B cell (primary cell): ENCODE results near the gene CPED1. TPM values are rescaled to one million over a fixed set of nuclear protein-coding genes. Genes with fewer than 3 reads are reported as not detected.

Experiments used
- ATAC-seq: fragments of 200-7000 bp; cut with Tn5 transposase; one replicate; pipeline ENCODE4 v1.10.0; 2021; ENCODE audit warnings: low read depth, mild to moderate bottlenecking, moderate number of reproducible peaks, moderate library complexity
- CTCF ChIA-PET: fragments of 350-600 bp; sonication (Branson Sonifier 250); formaldehyde crosslinking; loops from one replicate; lab custom pipeline; 2021; ENCODE audit warnings: antibody characterized with exemption, inconsistent platforms; lab: Charles Lee
- POLR2A ChIA-PET: fragments of 350-600 bp; sonication (Branson Sonifier 250); formaldehyde crosslinking; loops from one replicate; lab custom pipeline; 2021; ENCODE audit warnings: antibody characterized with exemption; lab: Charles Lee
- DNase-seq: peaks from one replicate; pipeline ENCODE4 v3.0.0; 2013
- H2AFZ ChIP-seq: 2 replicates; pipeline ENCODE4 v1.6.1; 2012; ENCODE audit warnings: mild to moderate bottlenecking, low read depth, low read length; ENCODE audit not compliant: insufficient read depth, poor library complexity, severe bottlenecking
- H3K27ac ChIP-seq, 2 donors: 1 replicate in 1 of 2; 2 replicates in 1 of 2; pipeline ENCODE4 v1.5.1; 2012 to 2013; ENCODE audit warnings: low read length in 2 of 2, mild to moderate bottlenecking in 2 of 2, moderate library complexity in 1 of 2
- H3K27me3 ChIP-seq, 4 experiments: fragments of 200-600 bp in 1 of 4; sonication (generic) in 1 of 4; replicated peaks in 1 of 4; 1 replicate in 2 of 4; 2 replicates in 2 of 4; pipeline versions ENCODE4 v1.6.1 to v1.7.0; 2013 to 2016; ENCODE audit warnings: low read length in 3 of 4, mild to moderate bottlenecking in 2 of 4, mixed read lengths in 1 of 4, moderate library complexity in 1 of 4; ENCODE audit not compliant: insufficient read depth in 4 of 4, control insufficient read depth in 3 of 4; ENCODE audit errors: control extremely low read depth in 1 of 4
- H3K36me3 ChIP-seq, 2 experiments: replicated peaks in 1 of 2; 1 replicate in 1 of 2; 2 replicates in 1 of 2; pipeline versions ENCODE4 v1.6.1 to v1.7.1; 2013; ENCODE audit warnings: low read length in 1 of 2; ENCODE audit not compliant: insufficient read depth in 2 of 2, control insufficient read depth in 1 of 2; ENCODE audit errors: control extremely low read depth in 1 of 2, extremely low read depth in 1 of 2
- H3K4me1 ChIP-seq, 2 donors: fragments of 200-600 bp in 1 of 2; sonication (generic) in 1 of 2; 1 replicate in 1 of 2; 2 replicates in 1 of 2; pipeline versions ENCODE4 v1.5.1 to v1.6.1; 2013 to 2017; ENCODE audit warnings: low read length in 2 of 2; ENCODE audit not compliant: control insufficient read depth in 2 of 2, insufficient read depth in 2 of 2
- H3K4me2 ChIP-seq: replicated peaks from 2 replicates; pipeline ENCODE3; 2012; ENCODE audit warnings: mild to moderate bottlenecking, low read depth, low read length; ENCODE audit not compliant: poor library complexity, severe bottlenecking
- H3K4me3 ChIP-seq, 5 experiments: fragments of 200-600 bp in 1 of 5; sonication (generic) in 1 of 5; 1 replicate in 3 of 5; 2 replicates in 2 of 5; pipeline versions ENCODE4 v1.5.1 to v1.7.0; 2011 to 2016; ENCODE audit warnings: low read length in 4 of 5, mild to moderate bottlenecking in 4 of 5, low read depth in 2 of 5, control low read depth in 1 of 5, moderate library complexity in 1 of 5; ENCODE audit not compliant: insufficient read depth in 1 of 5; ENCODE audit errors: control extremely low read depth in 1 of 5, extremely low read depth in 1 of 5
- H3K79me2 ChIP-seq: fragments of 200-600 bp; sonication (generic); one replicate; pipeline ENCODE4 v1.6.0; 2016; ENCODE audit warnings: low read length; ENCODE audit not compliant: control insufficient read depth, insufficient read depth
- H3K9ac ChIP-seq: fragments of 200-600 bp; sonication (generic); 2 replicates; pipeline ENCODE4 v1.6.1; 2017; ENCODE audit warnings: mild to moderate bottlenecking, low read length, moderate library complexity
- H3K9me3 ChIP-seq, 3 donors: one replicate each; pipeline versions ENCODE4 v1.6.1 to v1.7.1; 2013; ENCODE audit warnings: low read length in 2 of 3; ENCODE audit not compliant: control insufficient read depth in 2 of 3, insufficient read depth in 1 of 3; ENCODE audit errors: control extremely low read depth in 1 of 3
- H4K20me1 ChIP-seq: 2 replicates; pipeline ENCODE4 v1.6.0; 2012; ENCODE audit warnings: mild to moderate bottlenecking, low read length; ENCODE audit not compliant: insufficient read depth, control insufficient read depth, poor library complexity, severe bottlenecking
- H3K27ac Mint-ChIP-seq: one replicate; pipeline ENCODE4 v1.8.0; 2021; ENCODE audit warnings: mixed read lengths
- H3K27me3 Mint-ChIP-seq: one replicate; pipeline ENCODE4 v1.8.0; 2021; ENCODE audit warnings: mixed read lengths
- H3K4me1 Mint-ChIP-seq: one replicate; pipeline ENCODE4 v1.8.0; 2021; ENCODE audit warnings: mixed read lengths
- H3K4me3 Mint-ChIP-seq: one replicate; pipeline ENCODE4 v1.8.0; 2021; ENCODE audit warnings: mixed read lengths
- H3K9me3 Mint-ChIP-seq: one replicate; pipeline ENCODE4 v1.8.0; 2022; ENCODE audit warnings: mixed read lengths; ENCODE audit not compliant: insufficient read depth
- EZH2 ChIP-seq: IDR thresholded peaks from 2 replicates; pipeline ENCODE4 v1.6.1; 2012; ENCODE audit warnings: borderline replicate concordance, low read depth, mild to moderate bottlenecking, moderate library complexity, low read length; ENCODE audit not compliant: insufficient read depth, poor library complexity, severe bottlenecking
- WGBS: methylation state at CpG from one replicate; pipeline ENCODE4 v1.1.5; 2013; ENCODE audit warnings: missing lambda C conversion rate; ENCODE audit not compliant: insufficient coverage; 5-methylcytosine and 5-hydroxymethylcytosine counted together
- intact Hi-C: fragments of 100-400 bp; cut with micrococcal nuclease; formaldehyde crosslinking; loops from one replicate; pipeline ENCODE4 v1.10.0; 2022
- polyA plus RNA-seq: library from polyadenylated mRNA; depleted of rRNA; stranded (reverse); fragments of >200 nt; gene quantifications from 2 replicates; pipeline ENCODE4 v1.2.3, GENCODE V29; 2012
- total RNA-seq, 2 donors: library from RNA; stranded (reverse); fragments of 120-200 nt in 1 of 2; gene quantifications; 1 replicate in 1 of 2; 2 replicates in 1 of 2; pipeline versions ENCODE4 v1.2.3 to v1.2.4, GENCODE V29; 2013 to 2022
- TF ChIP-seq, protein P1 (sequence below): fragments of 200-600 bp; IDR thresholded peaks from one replicate; pipeline ENCODE4 v1.8.0; 2022; ENCODE audit warnings: antibody characterized with exemption, mild to moderate bottlenecking

The CPED1 gene
- total and polyA plus RNA-seq, 2 donors (not counting 1 experiment from before 2014, with no cell fraction given): 0.44 to 3.8 TPM

DNA sequence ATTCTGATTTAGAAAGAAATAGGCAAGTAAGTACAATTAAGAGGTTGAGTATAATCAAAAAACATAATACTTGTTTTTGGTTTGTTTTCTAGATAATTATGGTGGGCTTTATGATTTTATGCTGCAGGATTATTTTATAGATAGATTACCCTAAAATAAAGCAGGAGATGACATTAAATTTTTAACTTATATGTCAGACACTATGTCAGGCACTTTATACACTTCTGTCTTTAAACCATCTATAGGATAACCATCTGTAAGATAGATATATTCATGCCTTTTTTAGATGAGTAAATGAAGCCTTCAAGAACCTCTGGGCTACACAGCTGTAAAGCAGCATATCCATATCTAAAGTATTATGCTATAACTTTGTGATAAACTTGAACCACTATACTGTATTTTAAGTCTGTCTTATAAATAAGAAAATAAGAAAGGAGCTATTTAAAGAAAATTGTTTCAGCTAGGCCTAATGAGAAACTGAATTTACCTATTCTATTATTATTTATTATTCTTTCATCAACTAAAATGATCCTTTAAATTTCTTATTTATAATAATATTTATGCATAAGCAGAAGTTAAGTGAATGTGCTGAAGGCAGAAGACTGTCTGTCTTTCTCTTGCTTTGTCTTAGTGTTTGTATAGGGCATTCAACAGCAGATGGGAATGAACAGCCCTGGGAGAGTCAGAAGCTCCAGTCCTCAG, 94.0 kb downstream of the CPED1 start:
- H3K27me3 ChIP-seq: no peaks in the 10 kb centered on the region
- no peak for TF ChIP-seq EZH2
- TF ChIP-seq, protein P1, sequence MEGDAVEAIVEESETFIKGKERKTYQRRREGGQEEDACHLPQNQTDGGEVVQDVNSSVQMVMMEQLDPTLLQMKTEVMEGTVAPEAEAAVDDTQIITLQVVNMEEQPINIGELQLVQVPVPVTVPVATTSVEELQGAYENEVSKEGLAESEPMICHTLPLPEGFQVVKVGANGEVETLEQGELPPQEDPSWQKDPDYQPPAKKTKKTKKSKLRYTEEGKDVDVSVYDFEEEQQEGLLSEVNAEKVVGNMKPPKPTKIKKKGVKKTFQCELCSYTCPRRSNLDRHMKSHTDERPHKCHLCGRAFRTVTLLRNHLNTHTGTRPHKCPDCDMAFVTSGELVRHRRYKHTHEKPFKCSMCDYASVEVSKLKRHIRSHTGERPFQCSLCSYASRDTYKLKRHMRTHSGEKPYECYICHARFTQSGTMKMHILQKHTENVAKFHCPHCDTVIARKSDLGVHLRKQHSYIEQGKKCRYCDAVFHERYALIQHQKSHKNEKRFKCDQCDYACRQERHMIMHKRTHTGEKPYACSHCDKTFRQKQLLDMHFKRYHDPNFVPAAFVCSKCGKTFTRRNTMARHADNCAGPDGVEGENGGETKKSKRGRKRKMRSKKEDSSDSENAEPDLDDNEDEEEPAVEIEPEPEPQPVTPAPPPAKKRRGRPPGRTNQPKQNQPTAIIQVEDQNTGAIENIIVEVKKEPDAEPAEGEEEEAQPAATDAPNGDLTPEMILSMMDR: no peak
- no peaks in the 10 kb centered on the region for H3K79me2 ChIP-seq
- POLR2A ChIA-PET: interaction anchor here (0.5 kb wide), 1 partner anchor 14 kb away, joined by 3 read pairs; no protein-coding TSS in a partner anchor
- H3K4me1 ChIP-seq: peaks cover 0 to 5% of the 10 kb centered on the region in 2 donors
- H3K4me3 ChIP-seq: no peak overlapping the region
- intact Hi-C loops: no loop called here
- DNase-seq (no peak), ATAC-seq (no peak)
- H3K27me3 Mint-ChIP-seq: no peaks in the 10 kb centered on the region
- no peaks in the 10 kb centered on the region for H3K9me3 Mint-ChIP-seq
- no peak overlapping the region for H3K4me3 Mint-ChIP-seq
- H3K27ac Mint-ChIP-seq: no peak overlapping the region
- no peaks in the 10 kb centered on the region for H3K36me3 ChIP-seq
- no peak overlapping the region for H3K9ac ChIP-seq
- no peaks in the 10 kb centered on the region for H4K20me1 ChIP-seq
- H3K27ac ChIP-seq: no peak overlapping the region
- H2AFZ ChIP-seq: no peak overlapping the region
- CTCF ChIA-PET: interaction anchor here (0.8 to 7.1 kb wide), 15 partner anchors 10 to 912 kb away, joined by 3 to 85 read pairs (median 5); partner anchors contain the start of gene CPED1
- no peaks in the 10 kb centered on the region for H3K9me3 ChIP-seq
- no peak overlapping the region for H3K4me2 ChIP-seq
- peaks cover 11% of the 10 kb centered on the region for H3K4me1 Mint-ChIP-seq

DNA sequence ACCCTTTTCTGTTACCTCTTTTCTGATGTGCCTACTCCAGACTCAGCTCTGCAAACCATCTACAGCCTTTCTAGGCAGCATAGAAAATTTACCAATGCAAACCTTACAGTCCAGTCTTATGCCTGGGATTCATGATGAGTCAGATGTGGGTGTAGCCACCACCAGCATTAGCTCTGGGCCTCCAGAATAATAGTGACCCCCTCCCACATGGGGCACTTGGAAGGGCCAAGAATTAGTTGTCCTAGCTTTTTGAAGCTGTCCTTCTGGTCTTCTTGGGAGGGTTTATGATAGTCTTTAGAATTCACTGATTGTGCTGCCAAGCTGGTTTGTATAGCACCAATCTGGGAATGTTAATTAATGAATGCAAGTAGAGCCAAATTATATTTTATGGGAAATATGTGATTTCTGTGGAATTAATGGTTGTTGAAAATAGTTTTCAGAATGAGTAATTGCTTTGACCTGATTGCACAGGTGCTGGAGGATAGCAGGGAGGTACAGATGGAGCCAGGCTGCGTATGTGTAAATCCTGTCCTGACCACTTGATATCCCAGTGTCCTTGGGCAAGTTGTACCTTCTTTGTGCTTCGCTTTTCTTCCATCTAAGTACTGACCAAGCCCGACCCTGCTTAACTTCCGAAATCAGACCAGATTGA, 94.8 kb downstream of the CPED1 start:
- peaks cover 11% of the 10 kb centered on the region for H3K4me1 Mint-ChIP-seq
- H3K27ac ChIP-seq: no peak overlapping the region
- no peaks in the 10 kb centered on the region for H3K9me3 ChIP-seq
- H4K20me1 ChIP-seq: no peaks in the 10 kb centered on the region
- peaks cover 0 to 5% of the 10 kb centered on the region in 2 donors for H3K4me1 ChIP-seq
- intact Hi-C loops: no loop called here
- no peaks in the 10 kb centered on the region for H3K27me3 ChIP-seq
- H3K27me3 Mint-ChIP-seq: no peaks in the 10 kb centered on the region
- H2AFZ ChIP-seq: no peak overlapping the region
- no peak overlapping the region for H3K4me2 ChIP-seq
- H3K36me3 ChIP-seq: no peaks in the 10 kb centered on the region
- 89% methylated on average over 2 of the region's 4 CpGs for WGBS
- no peak overlapping the region for H3K4me3 ChIP-seq
- H3K9ac ChIP-seq: no peak overlapping the region
- no peaks in the 10 kb centered on the region for H3K79me2 ChIP-seq
- H3K27ac Mint-ChIP-seq: no peak overlapping the region
- no peak for TF ChIP-seq EZH2
- ATAC-seq (no peak), DNase-seq (no peak)
- H3K4me3 Mint-ChIP-seq: no peak overlapping the region
- POLR2A ChIA-PET: no interaction called here
- CTCF ChIA-PET: interaction anchor here (0.8 to 7.1 kb wide), 10 partner anchors 12 to 911 kb away, joined by 3 to 85 read pairs (median 4); partner anchors contain the start of gene CPED1
- H3K9me3 Mint-ChIP-seq: no peaks in the 10 kb centered on the region
